Naive B cell (primary cell): Measurements from ENCODE around the gene REG3A. TPM values are rescaled to one million over a fixed set of nuclear protein-coding genes. Genes with fewer than 3 reads are reported as not detected.
A peak's percentile ranks its signal among the peaks of the same experiment; 100 is the strongest.

Source experiments
- ATAC-seq, 2 donors: fragments of 150-1000 bp; cut with Tn5 transposase; 2 replicates each; pipeline ENCODE4 v1.10.0; 2021; ENCODE audit warnings: low read depth in 2 of 2, mild to moderate bottlenecking in 2 of 2, moderate library complexity in 2 of 2
- DNase-seq: peaks from one replicate; pipeline ENCODE4 v3.0.0; 2022
- H3K27ac Mint-ChIP-seq, 6 donors: one replicate each; pipeline ENCODE4 v1.8.0; 2020 to 2022; ENCODE audit warnings: mild to moderate bottlenecking in 6 of 6, mixed read lengths in 6 of 6, moderate library complexity in 5 of 6, inconsistent platforms in 2 of 6
- H3K27me3 Mint-ChIP-seq, 3 donors: one replicate each; pipeline ENCODE4 v1.8.0; 2021 to 2022; ENCODE audit warnings: mixed read lengths in 3 of 3, mild to moderate bottlenecking in 1 of 3
- H3K36me3 Mint-ChIP-seq, 2 donors: one replicate each; pipeline ENCODE4 v1.8.0; 2020 to 2022; ENCODE audit warnings: mixed read lengths in 2 of 2, inconsistent platforms in 1 of 2, mild to moderate bottlenecking in 1 of 2
- H3K4me1 Mint-ChIP-seq, 3 donors: one replicate each; pipeline ENCODE4 v1.8.0; 2020 to 2022; ENCODE audit warnings: mixed read lengths in 3 of 3, inconsistent platforms in 1 of 3, mild to moderate bottlenecking in 1 of 3, moderate library complexity in 1 of 3
- H3K4me3 Mint-ChIP-seq, 8 donors: one replicate each; pipeline ENCODE4 v1.8.0; 2020 to 2022; ENCODE audit warnings: mild to moderate bottlenecking in 8 of 8, mixed read lengths in 8 of 8, moderate library complexity in 8 of 8, inconsistent platforms in 2 of 8
- H3K9me3 Mint-ChIP-seq, 7 donors: one replicate each; pipeline ENCODE4 v1.8.0; 2020 to 2022; ENCODE audit warnings: mixed read lengths in 7 of 7, mild to moderate bottlenecking in 5 of 7, inconsistent platforms in 2 of 7, moderate library complexity in 1 of 7
- polyA plus RNA-seq, 6 donors: library from polyadenylated mRNA; unstranded; fragments of 300-500 nt; fragmentation: Illumina TruSeq; gene quantifications; one replicate each; pipeline ENCODE4 v1.2.3, GENCODE V29; 2021; ENCODE audit warnings: low read depth in 6 of 6

The REG3A gene
- polyA plus RNA-seq, 6 donors from 2014 or later, result not detected

- H3K36me3 Mint-ChIP-seq, result no peaks in the 10 kb centered on the region
- peaks cover 0 to 33% (median 6%) of the 10 kb centered on the region in 3 donors for H3K4me1 Mint-ChIP-seq
- H3K27me3 Mint-ChIP-seq, result peaks cover 0 to 5% (median 4%) of the 10 kb centered on the region in 3 donors
- no peak overlapping the region for H3K4me3 Mint-ChIP-seq
- peaks cover 0 to 5% (median 2%) of the 10 kb centered on the region in 7 donors for H3K9me3 Mint-ChIP-seq
- peak overlapping the region in 4 of 6 donors; percentile 2 to 85 (median 62) for H3K27ac Mint-ChIP-seq
- DNase-seq, result no peak
- ATAC-seq, result no peak
These were observed 44.6 kb downstream of the REG3A start for GRCh38 chr2:79114797-79115494.

- no peak for ATAC-seq
- peak overlapping the region in 1 of 6 donors; percentile 30 for H3K27ac Mint-ChIP-seq
- H3K36me3 Mint-ChIP-seq, result no peaks in the 10 kb centered on the region
- H3K9me3 Mint-ChIP-seq, result peaks cover 0 to 4% (median 0%) of the 10 kb centered on the region in 7 donors
- H3K4me3 Mint-ChIP-seq, result peak overlapping the region in 1 of 8 donors; percentile 73
- DNase-seq, result no peak
- H3K27me3 Mint-ChIP-seq, result peaks cover 0 to 5% (median 0%) of the 10 kb centered on the region in 3 donors
- H3K4me1 Mint-ChIP-seq, result peaks cover 0 to 33% (median 6%) of the 10 kb centered on the region in 3 donors
These were observed 47.3 kb downstream of the REG3A start for GRCh38 chr2:79112269-79112668.

Other genes starting within 250 kb of the REG3A start
- gene REG3G, start 134.1 kb downstream of the REG3A start, polyA plus RNA-seq, result not detected
- gene REG1B, start 71.8 kb downstream of the REG3A start, polyA plus RNA-seq, result not detected
- gene REG1A, start 39.3 kb downstream of the REG3A start, polyA plus RNA-seq, result not detected